H1 (cell line): ENCODE measurements around the gene CHD9. TPM values are rescaled to one million over a fixed set of nuclear protein-coding genes. Genes with fewer than 3 reads are reported as not detected.

Source experiments
- E2F6 ChIP-seq: IDR thresholded peaks from 2 replicates; pipeline ENCODE4 v1.6.1; 2012; ENCODE audit warnings: inconsistent platforms
- GABPA ChIP-seq: IDR thresholded peaks from 2 replicates; pipeline ENCODE4 v1.6.1; 2011; ENCODE audit warnings: mild to moderate bottlenecking, low read length, moderate library complexity, borderline replicate concordance; ENCODE audit not compliant: insufficient read depth
- GTF2F1 ChIP-seq: IDR thresholded peaks from 2 replicates; pipeline ENCODE4 v1.6.1; 2012; ENCODE audit warnings: low read depth, low read length, improper control_type of control experiment, borderline replicate concordance
- MAFK ChIP-seq: IDR thresholded peaks from 2 replicates; pipeline ENCODE4 v1.6.1; 2012; ENCODE audit warnings: low read depth, mild to moderate bottlenecking, improper control_type of control experiment, low read length
- SIN3A ChIP-seq, 2 experiments: IDR thresholded peaks in 1 of 2; conservative IDR thresholded peaks in 1 of 2; 2 replicates each; pipeline ENCODE4 v1.6.1; 2011 to 2012; ENCODE audit warnings: low read length in 2 of 2, improper control_type of control experiment in 1 of 2, low read depth in 1 of 2, mild to moderate bottlenecking in 1 of 2
- TCF12 ChIP-seq: IDR thresholded peaks from 2 replicates; pipeline ENCODE4 v1.6.1; 2011; ENCODE audit warnings: low read depth, mild to moderate bottlenecking, low read length
- USF2 ChIP-seq: IDR thresholded peaks from 2 replicates; pipeline ENCODE4 v1.6.1; 2011; ENCODE audit warnings: low read length, improper control_type of control experiment
- polyA plus RNA-seq, 7 experiments: library from polyadenylated mRNA; depleted of rRNA in 3 of 7; stranded (reverse) in 5 of 7; unstranded in 2 of 7; fragments of >200 nt in 5 of 7; fragments of 200-250 nt in 2 of 7; gene quantifications; 1 replicate in 5 of 7; 2 replicates in 1 of 7; 4 replicates in 1 of 7; pipeline versions ENCODE4 v1.2.1 to v1.2.3, GENCODE V29; 2011 to 2013; ENCODE audit warnings: missing spikeins in 2 of 7, mixed read lengths in 2 of 7
- total RNA-seq: library from RNA; stranded (reverse); fragmentation: NEBNext Ultra II Directional; extraction: Animal tissue kit (Norgen Biotek cat#: 25700); gene quantifications from 2 replicates; pipeline ENCODE4 v1.2.1, GENCODE V29; 2021

CHD9 gene
- total and polyA plus RNA-seq, 2 of the 8 experiments (the other 6 are each of a cell fraction or from before 2014, with no cell fraction given): 9.9 to 32.4 TPM

- 0 out of 2 replicates have a peak, but pooled peaks have one; percentile 2 for TF ChIP-seq TCF12
- TF ChIP-seq MAFK: peak; percentile 39; the same call in 1 of the 2 replicates
- TF ChIP-seq USF2: peak; percentile 72
- peak; percentile 94 to 97 for TF ChIP-seq SIN3A (conservative IDR thresholded peaks at IDR 0.05 in 1 of 2, IDR thresholded peaks at IDR 0.05 in 1 of 2; ENCODE audit: low read depth in 1 of 2, low read length in 2 of 2)
- no peak for TF ChIP-seq GABPA
- TF ChIP-seq GTF2F1: peak; percentile 48; the same call in 1 of the 2 replicates
- TF ChIP-seq E2F6: peak; percentile 67
Measured at GRCh38 chr16:53099318-53100130, 44.7 kb downstream of the CHD9 start (continued).
